ENCODE data around the gene FIZ1.
A peak's percentile ranks its signal among the peaks of the same experiment; 100 is the strongest.

The FIZ1 gene

DNA sequence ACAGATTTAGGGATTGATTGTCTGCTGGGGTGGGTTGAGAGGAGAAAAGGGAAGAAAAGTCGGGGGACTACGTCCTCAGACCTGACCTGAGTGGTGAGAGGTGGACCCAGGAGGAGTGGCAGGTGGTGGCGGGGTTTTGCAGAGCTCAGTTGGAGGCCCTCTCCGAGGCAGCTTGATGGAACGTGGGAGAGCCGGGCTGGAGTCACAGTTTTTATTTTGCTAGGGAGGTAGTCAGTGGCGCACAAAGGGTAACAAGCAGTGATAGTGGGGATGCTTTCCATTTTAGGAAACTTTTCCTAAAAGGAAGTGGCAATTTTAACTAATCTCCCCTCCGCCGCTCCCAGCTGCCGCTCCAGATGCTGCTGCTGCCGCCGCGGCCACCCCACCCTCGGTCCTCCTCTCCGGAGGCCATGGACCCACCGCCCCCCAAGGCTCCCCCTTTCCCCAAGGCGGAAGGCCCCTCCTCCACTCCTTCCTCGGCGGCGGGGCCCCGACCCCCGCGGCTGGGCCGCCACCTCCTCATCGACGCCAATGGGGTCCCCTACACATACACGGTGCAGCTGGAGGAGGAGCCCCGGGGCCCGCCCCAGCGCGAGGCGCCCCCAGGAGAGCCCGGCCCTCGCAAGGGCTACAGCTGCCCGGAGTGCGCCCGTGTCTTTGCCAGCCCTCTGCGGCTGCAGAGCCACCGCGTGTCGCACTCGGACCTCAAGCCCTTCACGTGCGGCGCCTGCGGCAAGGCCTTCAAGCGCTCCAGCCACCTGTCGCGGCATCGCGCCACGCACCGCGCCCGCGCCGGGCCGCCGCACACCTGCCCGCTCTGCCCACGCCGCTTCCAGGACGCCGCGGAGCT, 43.1 kb upstream of the FIZ1 start:
- H3K4me3 ChIP-seq (replicated peaks; ENCODE audit: insufficient read depth, low read length): peak overlapping the region; percentile 91
- H3K27ac ChIP-seq (replicated peaks): no peak overlapping the region
- H3K27me3 ChIP-seq (ENCODE audit: insufficient read depth, poor library complexity, severe bottlenecking): no peaks in the 10 kb centered on the region
- TF ChIP-seq SPI1 (IDR thresholded peaks at IDR 0.05; ENCODE audit: borderline replicate concordance, low read depth): no peak
- TF ChIP-seq POLR2AphosphoS5 (IDR thresholded peaks at IDR 0.05; ENCODE audit: low read depth): no peak; the same call in 1 of the 2 replicates
- TF ChIP-seq, protein P1, sequence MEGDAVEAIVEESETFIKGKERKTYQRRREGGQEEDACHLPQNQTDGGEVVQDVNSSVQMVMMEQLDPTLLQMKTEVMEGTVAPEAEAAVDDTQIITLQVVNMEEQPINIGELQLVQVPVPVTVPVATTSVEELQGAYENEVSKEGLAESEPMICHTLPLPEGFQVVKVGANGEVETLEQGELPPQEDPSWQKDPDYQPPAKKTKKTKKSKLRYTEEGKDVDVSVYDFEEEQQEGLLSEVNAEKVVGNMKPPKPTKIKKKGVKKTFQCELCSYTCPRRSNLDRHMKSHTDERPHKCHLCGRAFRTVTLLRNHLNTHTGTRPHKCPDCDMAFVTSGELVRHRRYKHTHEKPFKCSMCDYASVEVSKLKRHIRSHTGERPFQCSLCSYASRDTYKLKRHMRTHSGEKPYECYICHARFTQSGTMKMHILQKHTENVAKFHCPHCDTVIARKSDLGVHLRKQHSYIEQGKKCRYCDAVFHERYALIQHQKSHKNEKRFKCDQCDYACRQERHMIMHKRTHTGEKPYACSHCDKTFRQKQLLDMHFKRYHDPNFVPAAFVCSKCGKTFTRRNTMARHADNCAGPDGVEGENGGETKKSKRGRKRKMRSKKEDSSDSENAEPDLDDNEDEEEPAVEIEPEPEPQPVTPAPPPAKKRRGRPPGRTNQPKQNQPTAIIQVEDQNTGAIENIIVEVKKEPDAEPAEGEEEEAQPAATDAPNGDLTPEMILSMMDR (IDR thresholded peaks at IDR 0.05; ENCODE audit: insufficient read depth, low read length): no peak
- TF ChIP-seq, protein P2, sequence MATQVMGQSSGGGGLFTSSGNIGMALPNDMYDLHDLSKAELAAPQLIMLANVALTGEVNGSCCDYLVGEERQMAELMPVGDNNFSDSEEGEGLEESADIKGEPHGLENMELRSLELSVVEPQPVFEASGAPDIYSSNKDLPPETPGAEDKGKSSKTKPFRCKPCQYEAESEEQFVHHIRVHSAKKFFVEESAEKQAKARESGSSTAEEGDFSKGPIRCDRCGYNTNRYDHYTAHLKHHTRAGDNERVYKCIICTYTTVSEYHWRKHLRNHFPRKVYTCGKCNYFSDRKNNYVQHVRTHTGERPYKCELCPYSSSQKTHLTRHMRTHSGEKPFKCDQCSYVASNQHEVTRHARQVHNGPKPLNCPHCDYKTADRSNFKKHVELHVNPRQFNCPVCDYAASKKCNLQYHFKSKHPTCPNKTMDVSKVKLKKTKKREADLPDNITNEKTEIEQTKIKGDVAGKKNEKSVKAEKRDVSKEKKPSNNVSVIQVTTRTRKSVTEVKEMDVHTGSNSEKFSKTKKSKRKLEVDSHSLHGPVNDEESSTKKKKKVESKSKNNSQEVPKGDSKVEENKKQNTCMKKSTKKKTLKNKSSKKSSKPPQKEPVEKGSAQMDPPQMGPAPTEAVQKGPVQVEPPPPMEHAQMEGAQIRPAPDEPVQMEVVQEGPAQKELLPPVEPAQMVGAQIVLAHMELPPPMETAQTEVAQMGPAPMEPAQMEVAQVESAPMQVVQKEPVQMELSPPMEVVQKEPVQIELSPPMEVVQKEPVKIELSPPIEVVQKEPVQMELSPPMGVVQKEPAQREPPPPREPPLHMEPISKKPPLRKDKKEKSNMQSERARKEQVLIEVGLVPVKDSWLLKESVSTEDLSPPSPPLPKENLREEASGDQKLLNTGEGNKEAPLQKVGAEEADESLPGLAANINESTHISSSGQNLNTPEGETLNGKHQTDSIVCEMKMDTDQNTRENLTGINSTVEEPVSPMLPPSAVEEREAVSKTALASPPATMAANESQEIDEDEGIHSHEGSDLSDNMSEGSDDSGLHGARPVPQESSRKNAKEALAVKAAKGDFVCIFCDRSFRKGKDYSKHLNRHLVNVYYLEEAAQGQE (IDR thresholded peaks at IDR 0.05; ENCODE audit: insufficient replicate concordance, low read depth): no peak
- no peak for TF ChIP-seq GABPA (IDR thresholded peaks at IDR 0.05; ENCODE audit: low read depth)
- no peak for DNase-seq (ENCODE audit: low read depth in 1 of 2, low spot score in 1 of 2)

DNA sequence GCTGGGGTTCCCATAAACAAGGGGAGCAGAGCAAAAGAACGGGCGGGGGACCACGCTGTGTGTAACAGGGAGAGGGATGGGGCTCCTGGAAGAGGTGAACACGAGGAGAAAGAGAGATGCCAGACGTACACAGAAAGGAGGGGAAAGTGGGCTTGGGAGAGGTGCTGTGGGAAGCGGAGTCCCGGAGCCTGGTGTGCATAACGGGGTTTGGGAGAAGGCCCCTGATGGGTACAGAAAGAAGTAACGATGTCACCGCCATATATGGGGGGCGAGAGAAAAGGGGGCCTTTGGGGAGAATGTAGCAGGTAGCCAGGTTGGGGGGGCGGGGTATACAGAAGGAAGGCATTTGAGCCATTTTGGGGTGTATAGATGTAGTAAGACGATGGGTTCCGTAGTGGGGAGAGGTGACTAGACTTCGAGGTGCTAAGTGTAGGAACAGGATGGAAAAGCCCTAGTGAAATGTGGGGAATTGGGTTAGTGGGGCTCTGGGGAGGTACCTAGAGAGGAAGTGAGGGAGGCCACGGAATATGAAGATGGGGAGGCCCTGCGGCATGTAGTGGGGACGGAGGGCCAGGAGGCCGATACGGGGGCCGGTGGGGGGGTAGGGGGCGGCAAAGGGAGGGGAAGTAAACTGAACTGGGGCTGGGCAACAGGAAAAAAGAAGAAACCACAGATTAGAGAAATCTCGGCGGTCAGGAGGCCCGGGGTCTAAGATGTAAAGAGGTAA, 42.3 kb upstream of the FIZ1 start:
- H3K27me3 ChIP-seq (ENCODE audit: insufficient read depth, poor library complexity, severe bottlenecking): no peaks in the 10 kb centered on the region
- peak overlapping the region; percentile 91 for H3K4me3 ChIP-seq (replicated peaks; ENCODE audit: insufficient read depth, low read length)
- TF ChIP-seq POLR2AphosphoS5 (IDR thresholded peaks at IDR 0.05; ENCODE audit: low read depth) (no peak), SPI1 (IDR thresholded peaks at IDR 0.05; ENCODE audit: borderline replicate concordance, low read depth) (peak; percentile 75), GABPA (IDR thresholded peaks at IDR 0.05; ENCODE audit: low read depth) (no peak; the same call in 1 of the 2 replicates)
- TF ChIP-seq, protein P1 (IDR thresholded peaks at IDR 0.05; ENCODE audit: insufficient read depth, low read length): no peak
- no peak for DNase-seq (ENCODE audit: low read depth in 1 of 2, low spot score in 1 of 2)
- peak overlapping the region; percentile 79 for H3K27ac ChIP-seq (replicated peaks)

DNA sequence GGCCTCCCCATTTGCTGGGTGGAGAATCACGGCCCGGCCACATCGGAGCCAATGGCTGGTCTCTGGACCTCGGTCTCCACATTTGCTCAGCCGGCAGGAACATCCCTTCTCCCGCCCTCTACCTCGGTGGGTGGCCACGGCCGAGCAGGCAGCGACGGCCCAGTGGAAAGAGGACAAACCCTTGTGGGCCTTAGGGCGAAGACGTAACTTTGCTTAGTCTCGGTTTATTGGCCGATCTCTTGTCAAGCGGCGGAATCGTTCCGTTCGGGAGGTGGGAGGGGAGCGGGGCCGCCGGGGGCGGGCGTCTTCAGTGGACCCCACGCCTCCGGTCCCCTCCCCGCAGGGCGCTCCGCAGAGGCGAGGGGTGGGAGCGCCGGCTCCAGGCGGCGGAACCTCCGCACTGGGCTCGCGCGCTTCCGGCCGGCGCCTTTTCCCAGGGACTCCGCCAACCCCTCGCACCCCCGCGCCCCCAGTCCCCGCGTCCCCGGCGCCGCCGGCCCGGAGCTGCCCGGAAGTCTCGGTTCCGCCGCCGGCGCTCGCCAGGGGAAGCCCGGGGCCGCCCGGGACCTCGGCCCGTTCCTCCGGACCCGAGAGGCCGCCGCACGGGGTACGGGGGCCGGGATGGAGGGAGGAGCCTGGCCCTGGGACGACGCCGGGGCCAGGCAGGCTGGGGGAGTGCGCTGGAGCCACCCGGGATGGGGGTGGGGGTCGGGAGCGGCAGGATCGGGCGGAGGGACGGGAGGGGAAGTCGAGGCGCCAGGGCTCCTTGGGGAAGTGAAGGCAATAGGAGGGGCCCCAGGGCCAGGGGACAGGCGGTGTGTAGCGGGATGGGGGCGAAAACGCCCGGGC, 41.5 kb upstream of the FIZ1 start, which contains the start of gene ZNF580:
TSS of gene ZNF580 (plus strand) at position 426 of the 849 bp plus-strand sequence. CDS start 1,507 bp downstream, outside the sequence.
- peak within 1 kb of the TSS; percentile 91 for H3K4me3 ChIP-seq (replicated peaks; ENCODE audit: insufficient read depth, low read length)
- peak in 1 of 2 experiments; percentile 54 for DNase-seq (ENCODE audit: low read depth in 1 of 2, low spot score in 1 of 2)
- H3K27me3 ChIP-seq (ENCODE audit: insufficient read depth, poor library complexity, severe bottlenecking): no peaks in the 10 kb centered on the region
- H3K27ac ChIP-seq (replicated peaks): peak within 1 kb of the TSS; percentile 79
- TF ChIP-seq POLR2AphosphoS5 (IDR thresholded peaks at IDR 0.05; ENCODE audit: low read depth): no peak
- peak; percentile 62; the same call in 1 of the 2 replicates for TF ChIP-seq GABPA (IDR thresholded peaks at IDR 0.05; ENCODE audit: low read depth)
- TF ChIP-seq, protein P2 (IDR thresholded peaks at IDR 0.05; ENCODE audit: insufficient replicate concordance, low read depth): no peak
